H9 (cell line): ENCODE measurements around the gene PDZK1IP1. TPM values are rescaled to one million over a fixed set of nuclear protein-coding genes. Genes with fewer than 3 reads are reported as not detected.

Source experiments
- DNase-seq: peaks from one replicate; pipeline ENCODE4 v3.0.0-alpha.2; 2017
- H2AFZ ChIP-seq: one replicate; pipeline ENCODE4 v1.6.1; 2013; ENCODE audit warnings: mild to moderate bottlenecking, low read length, control low read depth, moderate library complexity
- H2AK5ac ChIP-seq: 2 replicates; pipeline ENCODE4 v1.6.1; 2013; ENCODE audit warnings: low read length, control low read depth, mixed read lengths; ENCODE audit not compliant: insufficient read length
- H2BK120ac ChIP-seq: one replicate; pipeline ENCODE4 v1.6.1; 2013; ENCODE audit warnings: low read depth, mild to moderate bottlenecking, low read length, control low read depth, inconsistent platforms; ENCODE audit not compliant: poor library complexity, severe bottlenecking
- H2BK12ac ChIP-seq: 2 replicates; pipeline ENCODE4 v1.6.1; 2013; ENCODE audit warnings: low read length, control low read depth, mixed read lengths, low read depth; ENCODE audit not compliant: insufficient read length
- H2BK15ac ChIP-seq: 2 replicates; pipeline ENCODE4 v1.6.1; 2013; ENCODE audit warnings: low read depth, low read length, control low read depth
- H2BK20ac ChIP-seq: one replicate; pipeline ENCODE4 v1.6.1; 2013; ENCODE audit warnings: low read depth, mild to moderate bottlenecking, low read length, control low read depth, inconsistent platforms; ENCODE audit not compliant: poor library complexity, severe bottlenecking
- H2BK5ac ChIP-seq: 2 replicates; pipeline ENCODE4 v1.6.1; 2013; ENCODE audit warnings: low read length, control low read depth, mixed read lengths; ENCODE audit not compliant: insufficient read length
- H3K14ac ChIP-seq: 2 replicates; pipeline ENCODE4 v1.6.1; 2013; ENCODE audit warnings: low read length, control low read depth; ENCODE audit not compliant: insufficient read depth
- H3K18ac ChIP-seq: 2 replicates; pipeline ENCODE4 v1.6.1; 2013; ENCODE audit warnings: low read depth, mild to moderate bottlenecking, mixed read lengths, low read length, control low read depth; ENCODE audit not compliant: insufficient read length
- H3K23ac ChIP-seq: 2 replicates; pipeline ENCODE4 v1.6.1; 2013; ENCODE audit warnings: low read length, control low read depth, mixed read lengths, low read depth; ENCODE audit not compliant: insufficient read length
- H3K23me2 ChIP-seq: 2 replicates; pipeline ENCODE4 v1.6.1; 2013; ENCODE audit warnings: low read depth, mild to moderate bottlenecking, mixed read lengths, low read length, control low read depth; ENCODE audit not compliant: insufficient read length, poor library complexity, severe bottlenecking
- H3K27ac ChIP-seq: 2 replicates; pipeline ENCODE4 v1.5.1; 2013; ENCODE audit warnings: low read length, control low read depth, mixed read lengths, low read depth; ENCODE audit not compliant: insufficient read length
- H3K27me3 ChIP-seq: 2 replicates; pipeline ENCODE4 v1.6.1; 2013; ENCODE audit warnings: low read length, control low read depth, inconsistent platforms; ENCODE audit not compliant: insufficient read depth
- H3K4ac ChIP-seq: 2 replicates; pipeline ENCODE4 v1.6.1; 2013; ENCODE audit warnings: low read depth, mild to moderate bottlenecking, control low read depth, inconsistent platforms, low read length, moderate library complexity
- H3K4me1 ChIP-seq: 2 replicates; pipeline ENCODE4 v1.6.1; 2013; ENCODE audit warnings: low read length, control low read depth, inconsistent platforms; ENCODE audit not compliant: insufficient read depth
- H3K4me2 ChIP-seq: 2 replicates; pipeline ENCODE4 v1.6.1; 2013; ENCODE audit warnings: low read length, control low read depth, mixed read lengths; ENCODE audit not compliant: insufficient read length, insufficient read depth
- H3K56ac ChIP-seq: 2 replicates; pipeline ENCODE4 v1.6.1; 2013; ENCODE audit warnings: low read depth, mild to moderate bottlenecking, mixed read lengths, low read length, control low read depth; ENCODE audit not compliant: insufficient read length
- H3K79me1 ChIP-seq: 2 replicates; pipeline ENCODE4 v1.6.1; 2013; ENCODE audit warnings: low read depth, mild to moderate bottlenecking, moderate library complexity, low read length, control low read depth, inconsistent platforms; ENCODE audit not compliant: insufficient read depth, poor library complexity, severe bottlenecking
- H3K79me2 ChIP-seq: 2 replicates; pipeline ENCODE4 v1.6.1; 2013; ENCODE audit warnings: low read length, control low read depth, inconsistent platforms; ENCODE audit not compliant: insufficient read depth
- H3K9ac ChIP-seq: 2 replicates; pipeline ENCODE4 v1.6.1; 2013; ENCODE audit warnings: low read length, control low read depth, mixed read lengths; ENCODE audit not compliant: insufficient read length; ENCODE audit errors: extremely low read depth
- H3K9me3 ChIP-seq: one replicate; pipeline ENCODE4 v1.6.1; 2013; ENCODE audit warnings: low read depth, low read length, inconsistent platforms; ENCODE audit not compliant: control insufficient read depth
- H3T11ph ChIP-seq: one replicate; pipeline ENCODE4 v1.6.1; 2013; ENCODE audit warnings: mild to moderate bottlenecking, low read length, control low read depth, inconsistent platforms
- H4K20me1 ChIP-seq: one replicate; pipeline ENCODE4 v1.6.1; 2013; ENCODE audit not compliant: control insufficient read depth, insufficient read length, insufficient read depth
- H4K5ac ChIP-seq: 2 replicates; pipeline ENCODE4 v1.6.1; 2013; ENCODE audit warnings: low read depth, mild to moderate bottlenecking, mixed read lengths, low read length, control low read depth; ENCODE audit not compliant: insufficient read length
- H4K8ac ChIP-seq: replicated peaks from 2 replicates; pipeline ENCODE4 v1.6.1; 2013; ENCODE audit warnings: low read length, control low read depth, mixed read lengths, low read depth; ENCODE audit not compliant: insufficient read length
- H4K91ac ChIP-seq: 2 replicates; pipeline ENCODE4 v1.6.1; 2013; ENCODE audit warnings: low read depth, mild to moderate bottlenecking, moderate library complexity, mixed read lengths, low read length, control low read depth; ENCODE audit not compliant: insufficient read length
- H3K27ac Mint-ChIP-seq, 3 experiments: 2 replicates in 2 of 3; 3 replicates in 1 of 3; pipeline ENCODE4 v1.8.0; 2020 to 2021; ENCODE audit warnings: mixed read lengths in 3 of 3, mild to moderate bottlenecking in 1 of 3, moderate library complexity in 1 of 3
- H3K27me3 Mint-ChIP-seq: 2 replicates; pipeline ENCODE4 v1.8.0; 2021; ENCODE audit warnings: low read depth, mild to moderate bottlenecking, moderate library complexity, mixed read lengths
- H3K36me3 Mint-ChIP-seq, 3 experiments: 2 replicates in 2 of 3; 3 replicates in 1 of 3; pipeline ENCODE4 v1.8.0; 2020 to 2021; ENCODE audit warnings: low read depth in 3 of 3, mixed read lengths in 3 of 3; ENCODE audit not compliant: insufficient read depth in 1 of 3
- H3K4me1 Mint-ChIP-seq, 2 experiments: 2 replicates each; pipeline ENCODE4 v1.8.0; 2020; ENCODE audit warnings: mixed read lengths in 2 of 2
- H3K4me3 Mint-ChIP-seq, 2 experiments: 2 replicates in 1 of 2; 3 replicates in 1 of 2; pipeline ENCODE4 v1.8.0; 2020 to 2021; ENCODE audit warnings: mild to moderate bottlenecking in 2 of 2, mixed read lengths in 2 of 2, moderate library complexity in 1 of 2
- H3K9me3 Mint-ChIP-seq, 2 experiments: 2 replicates in 1 of 2; 3 replicates in 1 of 2; pipeline ENCODE4 v1.8.0; 2020; ENCODE audit warnings: mild to moderate bottlenecking in 2 of 2, mixed read lengths in 2 of 2, moderate library complexity in 1 of 2
- CTCF ChIP-seq: fragments of 200-600 bp; sonication (generic); conservative IDR thresholded peaks from 3 replicates; pipeline ENCODE4 v1.8.0; 2021; ENCODE audit warnings: antibody characterized with exemption, mild to moderate bottlenecking
- WGBS: extraction: QIAGEN DNeasy Blood & Tissue Kit; methylation state at CpG from one replicate; pipeline ENCODE4 v1.1.7; 2013; ENCODE audit warnings: missing lambda C conversion rate, low lambda C conversion rate, mixed read lengths; ENCODE audit not compliant: insufficient read length; ENCODE audit errors: extremely low coverage; 5-methylcytosine and 5-hydroxymethylcytosine counted together
- total RNA-seq: library from RNA; stranded (reverse); gene quantifications from 2 replicates; pipeline ENCODE4 v1.2.1, GENCODE V29; 2021

PDZK1IP1 gene
- total RNA-seq, 1 experiment from 2014 or later: not detected

- TF ChIP-seq CTCF: no peak
- Mint-ChIP-seq H3K36me3 (no peaks in the 10 kb centered on the region; a peak in 1 of 7 replicates), H3K27ac (no peak overlapping the region), H3K4me1 (peaks cover 33 to 35% of the 10 kb centered on the region in 2 experiments), H3K9me3 (peaks cover 6 to 7% of the 10 kb centered on the region in 2 experiments; a peak in 4 of 5 replicates), H3K4me3 (peak overlapping the region; percentile 41 to 70), H3K27me3 (peaks cover 73% of the 10 kb centered on the region)
- no peaks in the 10 kb centered on the region for H3K23me2 ChIP-seq
- no peak overlapping the region for H2BK20ac ChIP-seq
- H3K18ac ChIP-seq: no peak overlapping the region
- H3K27ac ChIP-seq: no peak overlapping the region
- H2AK5ac ChIP-seq: no peak overlapping the region
- peaks cover 2% of the 10 kb centered on the region; the same call in 1 of the 2 replicates for H3K4me1 ChIP-seq
- H3K23ac ChIP-seq: no peak overlapping the region
- H3K27me3 ChIP-seq: no peaks in the 10 kb centered on the region; the same call in 1 of the 2 replicates
- H3K14ac ChIP-seq: no peak overlapping the region
- no peak overlapping the region for H2BK120ac ChIP-seq
- H2BK5ac ChIP-seq: no peak overlapping the region
- H3K79me1 ChIP-seq: no peaks in the 10 kb centered on the region
- no peak overlapping the region for H2BK15ac ChIP-seq
- no peak overlapping the region for H3K4ac ChIP-seq
- no peaks in the 10 kb centered on the region for H3K79me2 ChIP-seq
- no peak overlapping the region for H3K9ac ChIP-seq
- peak; percentile 89 for DNase-seq
- no peaks in the 10 kb centered on the region for H4K20me1 ChIP-seq
- peak overlapping the region; percentile 11 for H3K4me2 ChIP-seq
- H3K9me3 ChIP-seq: no peaks in the 10 kb centered on the region
- WGBS: no CpG with 5 or more reads among the region's 11 CpGs
- H4K8ac ChIP-seq: no peak overlapping the region
- no peak overlapping the region for H2AFZ ChIP-seq
- H4K5ac ChIP-seq: no peak overlapping the region
- no peak overlapping the region for H3K56ac ChIP-seq
- no peak overlapping the region for H3T11ph ChIP-seq
- no peak overlapping the region for H4K91ac ChIP-seq
- no peak overlapping the region for H2BK12ac ChIP-seq
Measured at GRCh38 chr1:47208374-47208850, 18.6 kb upstream of the PDZK1IP1 start.
